ENCODE measurements around the gene PEX16.

DNA sequence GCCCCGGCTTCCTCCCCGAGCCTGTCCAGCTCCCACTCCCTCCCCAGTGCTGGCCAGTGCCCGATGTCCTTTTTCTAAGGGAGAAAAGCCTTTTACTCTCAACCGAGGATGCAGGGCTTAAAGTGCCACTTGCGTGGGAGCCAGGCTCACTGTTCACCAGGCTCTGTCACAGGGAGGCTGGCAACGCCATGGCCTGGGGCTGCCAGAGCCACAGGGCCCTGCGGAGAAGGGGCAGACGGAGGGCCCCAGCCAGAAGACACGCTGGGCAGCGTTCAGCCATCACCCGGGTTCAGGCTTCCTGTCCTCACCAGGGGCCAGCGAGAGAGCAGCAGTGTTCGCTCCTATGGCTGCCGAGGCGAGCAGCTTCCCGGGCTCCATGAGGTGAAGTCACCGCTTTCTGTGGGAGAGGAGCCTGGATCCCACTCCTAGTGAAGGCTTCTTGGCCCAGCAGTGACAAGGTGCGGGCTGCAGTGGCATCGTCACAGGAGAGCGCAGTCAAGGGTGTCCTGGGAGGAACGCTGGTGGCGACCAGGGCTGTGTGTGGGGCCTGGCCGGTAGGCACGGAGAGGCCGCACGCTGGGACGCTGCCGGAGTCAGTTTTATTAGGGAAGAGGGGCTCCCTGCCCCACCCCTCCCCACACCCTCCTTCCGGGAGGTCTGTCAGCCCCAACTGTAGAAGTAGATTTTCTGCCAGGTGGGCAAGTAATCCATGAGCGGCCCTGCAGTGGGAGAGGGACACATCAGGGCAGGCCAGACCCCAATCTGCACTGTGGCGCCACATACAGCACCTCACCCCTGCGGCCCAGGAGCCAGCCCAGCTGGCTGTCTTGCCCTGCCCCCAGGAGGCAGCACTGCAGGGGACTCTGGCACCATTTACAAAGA lies 7.8 kb downstream of the PEX16 start:
- TF ChIP-seq NFIC (IDR thresholded peaks at IDR 0.05) (no peak), CEBPB (IDR thresholded peaks at IDR 0.05) (no peak), TEAD4 (IDR thresholded peaks at IDR 0.05) (no peak), EP300 (IDR thresholded peaks at IDR 0.05; ENCODE audit: borderline replicate concordance) (no peak), FOXM1 (IDR thresholded peaks at IDR 0.05; ENCODE audit: borderline replicate concordance, low read depth) (no peak), YY1 (IDR thresholded peaks at IDR 0.05; ENCODE audit: low read depth) (no peak), TAF1 (IDR thresholded peaks at IDR 0.05; ENCODE audit: low read depth) (no peak)
- TF ChIP-seq, protein P1, sequence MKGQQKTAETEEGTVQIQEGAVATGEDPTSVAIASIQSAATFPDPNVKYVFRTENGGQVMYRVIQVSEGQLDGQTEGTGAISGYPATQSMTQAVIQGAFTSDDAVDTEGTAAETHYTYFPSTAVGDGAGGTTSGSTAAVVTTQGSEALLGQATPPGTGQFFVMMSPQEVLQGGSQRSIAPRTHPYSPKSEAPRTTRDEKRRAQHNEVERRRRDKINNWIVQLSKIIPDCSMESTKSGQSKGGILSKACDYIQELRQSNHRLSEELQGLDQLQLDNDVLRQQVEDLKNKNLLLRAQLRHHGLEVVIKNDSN (IDR thresholded peaks at IDR 0.05), result no peak
- TF ChIP-seq, protein P2, sequence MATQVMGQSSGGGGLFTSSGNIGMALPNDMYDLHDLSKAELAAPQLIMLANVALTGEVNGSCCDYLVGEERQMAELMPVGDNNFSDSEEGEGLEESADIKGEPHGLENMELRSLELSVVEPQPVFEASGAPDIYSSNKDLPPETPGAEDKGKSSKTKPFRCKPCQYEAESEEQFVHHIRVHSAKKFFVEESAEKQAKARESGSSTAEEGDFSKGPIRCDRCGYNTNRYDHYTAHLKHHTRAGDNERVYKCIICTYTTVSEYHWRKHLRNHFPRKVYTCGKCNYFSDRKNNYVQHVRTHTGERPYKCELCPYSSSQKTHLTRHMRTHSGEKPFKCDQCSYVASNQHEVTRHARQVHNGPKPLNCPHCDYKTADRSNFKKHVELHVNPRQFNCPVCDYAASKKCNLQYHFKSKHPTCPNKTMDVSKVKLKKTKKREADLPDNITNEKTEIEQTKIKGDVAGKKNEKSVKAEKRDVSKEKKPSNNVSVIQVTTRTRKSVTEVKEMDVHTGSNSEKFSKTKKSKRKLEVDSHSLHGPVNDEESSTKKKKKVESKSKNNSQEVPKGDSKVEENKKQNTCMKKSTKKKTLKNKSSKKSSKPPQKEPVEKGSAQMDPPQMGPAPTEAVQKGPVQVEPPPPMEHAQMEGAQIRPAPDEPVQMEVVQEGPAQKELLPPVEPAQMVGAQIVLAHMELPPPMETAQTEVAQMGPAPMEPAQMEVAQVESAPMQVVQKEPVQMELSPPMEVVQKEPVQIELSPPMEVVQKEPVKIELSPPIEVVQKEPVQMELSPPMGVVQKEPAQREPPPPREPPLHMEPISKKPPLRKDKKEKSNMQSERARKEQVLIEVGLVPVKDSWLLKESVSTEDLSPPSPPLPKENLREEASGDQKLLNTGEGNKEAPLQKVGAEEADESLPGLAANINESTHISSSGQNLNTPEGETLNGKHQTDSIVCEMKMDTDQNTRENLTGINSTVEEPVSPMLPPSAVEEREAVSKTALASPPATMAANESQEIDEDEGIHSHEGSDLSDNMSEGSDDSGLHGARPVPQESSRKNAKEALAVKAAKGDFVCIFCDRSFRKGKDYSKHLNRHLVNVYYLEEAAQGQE (IDR thresholded peaks at IDR 0.05; ENCODE audit: low read depth), result no peak
